A549 (cell line): ENCODE results near the gene TUB.

ENCODE experiments used
- CEBPB ChIP-seq, 2 experiments: fragments of >200 bp in 1 of 2; sonication (Bioruptor Twin) in 1 of 2; formaldehyde crosslinking in 1 of 2; IDR thresholded peaks; 2 replicates each; pipeline ENCODE4 v1.6.1; 2012 to 2016
- EHMT2 ChIP-seq: fragments of 200-600 bp; sonication (generic); IDR thresholded peaks from 2 replicates; pipeline ENCODE4 v1.6.1; 2016; ENCODE audit warnings: antibody characterized with exemption, low read depth, mild to moderate bottlenecking, moderate library complexity
- FOSL2 ChIP-seq, 2 experiments: fragments of 450-650 bp in 1 of 2; fragments of >200 bp in 1 of 2; sonication (Bioruptor Twin) in 1 of 2; formaldehyde crosslinking; IDR thresholded peaks; 2 replicates each; pipeline versions ENCODE4 v1.5.0 to v1.6.1; 2016 to 2020; ENCODE audit warnings: mild to moderate bottlenecking in 1 of 2, moderate library complexity in 1 of 2
- HOXA7 ChIP-seq: fragments of 250-450 bp; sonication (Bioruptor Pico); IDR thresholded peaks from 2 replicates; pipeline ENCODE4 v1.5.0; 2020; ENCODE audit warnings: mild to moderate bottlenecking, moderate library complexity
- JUNB ChIP-seq: fragments of >200 bp; sonication (Bioruptor Twin); formaldehyde crosslinking; IDR thresholded peaks from 2 replicates; pipeline ENCODE4 v1.6.1; 2016
- KDM1A ChIP-seq: fragments of 200-600 bp; sonication (generic); IDR thresholded peaks from 2 replicates; pipeline ENCODE4 v1.6.1; 2016; ENCODE audit warnings: low read depth, mild to moderate bottlenecking
- POLR2A ChIP-seq: IDR thresholded peaks from 2 replicates; pipeline ENCODE4 v1.6.1; 2012; ENCODE audit warnings: mild to moderate bottlenecking, low read length
- SMC3 ChIP-seq: fragments of >200 bp; sonication (Bioruptor Twin); formaldehyde crosslinking; IDR thresholded peaks from 3 replicates; pipeline ENCODE4 v1.6.1; 2018; ENCODE audit warnings: inconsistent platforms
- SREBF2 ChIP-seq: fragments of 450-650 bp; IDR thresholded peaks from 2 replicates; pipeline ENCODE4 v1.6.1; 2014; ENCODE audit warnings: mild to moderate bottlenecking, moderate library complexity
- TF ChIP-seq, protein P1 (sequence below): fragments of >200 bp; sonication (Bioruptor Twin); formaldehyde crosslinking; IDR thresholded peaks from 3 replicates; pipeline ENCODE4 v1.6.1; 2016
- TF ChIP-seq, protein P2 (sequence below): fragments of >200 bp; sonication (Bioruptor Twin); formaldehyde crosslinking; IDR thresholded peaks from 3 replicates; pipeline ENCODE4 v1.5.1; 2016
- TF ChIP-seq, protein P3 (sequence below): IDR thresholded peaks from 2 replicates; pipeline ENCODE4 v1.6.1; 2012
- TF ChIP-seq, protein P4 (sequence below): IDR thresholded peaks from 2 replicates; pipeline ENCODE4 v1.6.1; 2012

DNA sequence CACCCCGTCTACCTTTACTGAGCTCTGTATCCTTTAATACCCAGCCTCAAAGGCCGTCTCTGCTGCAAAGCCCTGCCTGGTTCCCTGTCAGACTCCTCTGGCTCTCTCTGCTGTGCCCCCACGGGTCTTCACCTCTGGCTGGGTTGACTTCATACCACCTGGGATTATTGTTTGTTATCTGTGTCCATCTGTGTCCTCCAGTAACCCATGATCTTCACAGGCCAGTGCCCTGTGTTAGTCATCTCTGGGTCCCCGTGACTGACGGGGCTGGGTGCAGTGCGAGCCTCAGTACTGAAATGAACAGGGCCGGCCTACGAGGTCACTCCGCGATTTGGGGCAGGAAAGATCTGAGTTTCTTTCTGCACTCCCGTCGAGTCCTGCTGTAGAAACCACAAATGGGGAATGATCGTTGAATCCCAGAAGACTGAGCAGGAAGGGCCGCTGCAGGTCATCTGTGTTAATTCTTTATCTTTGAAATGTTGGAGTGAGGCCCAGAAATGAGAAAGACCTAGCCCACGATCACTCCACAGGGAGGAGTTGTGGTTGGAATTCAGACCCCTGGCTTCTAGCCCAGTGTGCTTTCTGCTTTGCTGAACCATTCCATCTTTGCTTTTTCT, 12.3 kb upstream of the TUB start:
- TF ChIP-seq, protein P1, sequence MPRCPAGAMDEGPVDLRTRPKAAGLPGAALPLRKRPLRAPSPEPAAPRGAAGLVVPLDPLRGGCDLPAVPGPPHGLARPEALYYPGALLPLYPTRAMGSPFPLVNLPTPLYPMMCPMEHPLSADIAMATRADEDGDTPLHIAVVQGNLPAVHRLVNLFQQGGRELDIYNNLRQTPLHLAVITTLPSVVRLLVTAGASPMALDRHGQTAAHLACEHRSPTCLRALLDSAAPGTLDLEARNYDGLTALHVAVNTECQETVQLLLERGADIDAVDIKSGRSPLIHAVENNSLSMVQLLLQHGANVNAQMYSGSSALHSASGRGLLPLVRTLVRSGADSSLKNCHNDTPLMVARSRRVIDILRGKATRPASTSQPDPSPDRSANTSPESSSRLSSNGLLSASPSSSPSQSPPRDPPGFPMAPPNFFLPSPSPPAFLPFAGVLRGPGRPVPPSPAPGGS, result no peak
- TF ChIP-seq POLR2A (no peak), JUNB (no peak), SREBF2 (no peak), SMC3 (no peak), KDM1A (no peak), FOSL2 (IDR thresholded peaks at IDR 0.05) (no peak), FOSL2 (CRISPR knock-in tag; IDR thresholded peaks at IDR 0.05) (no peak), HOXA7 (CRISPR knock-in tag) (no peak), EHMT2 (no peak), CEBPB (IDR thresholded peaks at IDR 0.05) (no peak)
- TF ChIP-seq, protein P2, sequence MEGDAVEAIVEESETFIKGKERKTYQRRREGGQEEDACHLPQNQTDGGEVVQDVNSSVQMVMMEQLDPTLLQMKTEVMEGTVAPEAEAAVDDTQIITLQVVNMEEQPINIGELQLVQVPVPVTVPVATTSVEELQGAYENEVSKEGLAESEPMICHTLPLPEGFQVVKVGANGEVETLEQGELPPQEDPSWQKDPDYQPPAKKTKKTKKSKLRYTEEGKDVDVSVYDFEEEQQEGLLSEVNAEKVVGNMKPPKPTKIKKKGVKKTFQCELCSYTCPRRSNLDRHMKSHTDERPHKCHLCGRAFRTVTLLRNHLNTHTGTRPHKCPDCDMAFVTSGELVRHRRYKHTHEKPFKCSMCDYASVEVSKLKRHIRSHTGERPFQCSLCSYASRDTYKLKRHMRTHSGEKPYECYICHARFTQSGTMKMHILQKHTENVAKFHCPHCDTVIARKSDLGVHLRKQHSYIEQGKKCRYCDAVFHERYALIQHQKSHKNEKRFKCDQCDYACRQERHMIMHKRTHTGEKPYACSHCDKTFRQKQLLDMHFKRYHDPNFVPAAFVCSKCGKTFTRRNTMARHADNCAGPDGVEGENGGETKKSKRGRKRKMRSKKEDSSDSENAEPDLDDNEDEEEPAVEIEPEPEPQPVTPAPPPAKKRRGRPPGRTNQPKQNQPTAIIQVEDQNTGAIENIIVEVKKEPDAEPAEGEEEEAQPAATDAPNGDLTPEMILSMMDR, result no peak
- TF ChIP-seq, protein P3, sequence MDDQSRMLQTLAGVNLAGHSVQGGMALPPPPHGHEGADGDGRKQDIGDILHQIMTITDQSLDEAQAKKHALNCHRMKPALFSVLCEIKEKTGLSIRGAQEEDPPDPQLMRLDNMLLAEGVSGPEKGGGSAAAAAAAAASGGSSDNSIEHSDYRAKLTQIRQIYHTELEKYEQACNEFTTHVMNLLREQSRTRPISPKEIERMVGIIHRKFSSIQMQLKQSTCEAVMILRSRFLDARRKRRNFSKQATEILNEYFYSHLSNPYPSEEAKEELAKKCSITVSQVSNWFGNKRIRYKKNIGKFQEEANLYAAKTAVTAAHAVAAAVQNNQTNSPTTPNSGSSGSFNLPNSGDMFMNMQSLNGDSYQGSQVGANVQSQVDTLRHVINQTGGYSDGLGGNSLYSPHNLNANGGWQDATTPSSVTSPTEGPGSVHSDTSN, result no peak
- TF ChIP-seq, protein P4, sequence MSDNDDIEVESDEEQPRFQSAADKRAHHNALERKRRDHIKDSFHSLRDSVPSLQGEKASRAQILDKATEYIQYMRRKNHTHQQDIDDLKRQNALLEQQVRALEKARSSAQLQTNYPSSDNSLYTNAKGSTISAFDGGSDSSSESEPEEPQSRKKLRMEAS, result no peak
